K562 (cell line): Measurements from ENCODE around the gene SLC4A5. TPM values are rescaled to one million over a fixed set of nuclear protein-coding genes. Genes with fewer than 3 reads are reported as not detected.

Source experiments
- ATAC-seq: fragments of 200-7000 bp; cut with Tn5 transposase; 3 replicates; pipeline ENCODE4 v1.9.1; 2020; ENCODE audit warnings: moderate library complexity
- BruUV-seq: library from RNA; stranded (reverse); fragments of 400-500 nt; replicated peaks from 2 replicates; lab custom pipeline; 2021; lab: Mats Ljungman, UMichigan
- CTCF ChIA-PET: fragments of 300-600 bp; formaldehyde crosslinking; extraction: SDS; loops from one replicate; lab custom pipeline; 2021; ENCODE audit warnings: low intra/inter-chr PET ratio; lab: Yijun Ruan, JAX
- POLR2A ChIA-PET: fragments of 300-600, 350-650 bp; sonication (Branson Sonifier 250); formaldehyde crosslinking; extraction: SDS; loops from one replicate; lab custom pipeline; 2021; ENCODE audit warnings: antibody characterized with exemption, inconsistent platforms; lab: Yijun Ruan, JAX
- DNase-seq, 4 experiments: peaks; one replicate each; pipeline versions ENCODE4 v3.0.0 to v3.0.0-alpha.2; 2011 to 2018; ENCODE audit warnings: low spot score in 3 of 4, mixed read lengths in 3 of 4; ENCODE audit errors: extremely low read depth in 1 of 4
- FAIRE-seq: peaks from 2 replicates; lab custom pipeline; 2011; peaks lifted over from hg19 to GRCh38; lab: Jason Lieb, UNC
- H2AFZ ChIP-seq: 2 replicates; pipeline ENCODE4 v1.6.0; 2011; ENCODE audit warnings: low read depth, low read length, control low read depth, inconsistent platforms
- H3K27ac ChIP-seq: fragments of 200-600 bp; 3 replicates; pipeline ENCODE4 v1.8.0; 2011; ENCODE audit warnings: low read depth, mild to moderate bottlenecking, control low read depth, inconsistent platforms, low read length, moderate library complexity, mixed read lengths; ENCODE audit errors: extremely low read depth
- H3K27me3 ChIP-seq, 2 experiments: fragments of 300-600 bp in 1 of 2; 2 replicates in 1 of 2; 3 replicates in 1 of 2; pipeline versions ENCODE4 v1.6.0 to v1.8.0; 2011; ENCODE audit warnings: inconsistent platforms in 2 of 2, low read length in 2 of 2, mild to moderate bottlenecking in 1 of 2, mixed read lengths in 1 of 2, moderate library complexity in 1 of 2; ENCODE audit not compliant: control insufficient read depth in 2 of 2, insufficient read depth in 2 of 2
- H3K36me3 ChIP-seq: fragments of 300-600 bp; 3 replicates; pipeline ENCODE4 v1.8.0; 2011; ENCODE audit warnings: mild to moderate bottlenecking, low read length, inconsistent platforms; ENCODE audit not compliant: control insufficient read depth, insufficient read depth
- H3K4me1 ChIP-seq, 2 experiments: fragments of 200-600 bp in 1 of 2; replicated peaks in 1 of 2; 2 replicates in 1 of 2; 3 replicates in 1 of 2; pipeline versions ENCODE4 v1.5.1 to v1.8.0; 2011; ENCODE audit warnings: inconsistent platforms in 2 of 2, low read length in 2 of 2, mild to moderate bottlenecking in 1 of 2, mixed read lengths in 1 of 2, moderate library complexity in 1 of 2; ENCODE audit not compliant: control insufficient read depth in 2 of 2, insufficient read depth in 2 of 2
- H3K4me2 ChIP-seq: 2 replicates; pipeline ENCODE4 v1.6.1; 2011; ENCODE audit warnings: low read length, control low read depth, inconsistent platforms, mixed read lengths; ENCODE audit not compliant: insufficient read depth
- H3K4me3 ChIP-seq: fragments of 200-600 bp; sonication (generic), shearing (Covaris generic); 2 replicates; pipeline ENCODE4 v1.5.1; 2016; ENCODE audit warnings: control low read depth, inconsistent platforms
- H3K79me2 ChIP-seq: fragments of 200-600 bp; 3 replicates; pipeline ENCODE4 v1.8.0; 2011; ENCODE audit warnings: low read length, inconsistent platforms; ENCODE audit not compliant: control insufficient read depth, insufficient read depth
- H3K9ac ChIP-seq, 2 experiments: 2 replicates each; pipeline versions ENCODE4 v1.6.0 to v1.6.1; 2011; ENCODE audit warnings: low read depth in 2 of 2, low read length in 2 of 2, control low read depth in 1 of 2, inconsistent platforms in 1 of 2, mild to moderate bottlenecking in 1 of 2, mixed read lengths in 1 of 2; ENCODE audit not compliant: insufficient read depth in 1 of 2
- H3K9me1 ChIP-seq: one replicate; pipeline ENCODE4 v1.6.0; 2011; ENCODE audit warnings: inconsistent platforms, mild to moderate bottlenecking, low read length, moderate library complexity; ENCODE audit not compliant: control insufficient read depth, insufficient read depth
- H3K9me3 ChIP-seq: replicated peaks from 2 replicates; pipeline ENCODE4 v1.5.1; 2011; ENCODE audit warnings: low read depth, low read length, inconsistent platforms; ENCODE audit not compliant: control insufficient read depth, insufficient read depth
- H4K20me1 ChIP-seq: replicated peaks from 2 replicates; pipeline ENCODE4 v1.6.1; 2011; ENCODE audit warnings: low read length, inconsistent platforms, mixed read lengths; ENCODE audit not compliant: control insufficient read depth, insufficient read depth
- TAF1 ChIP-seq: IDR thresholded peaks from 2 replicates; pipeline ENCODE4 v1.6.1; 2011; ENCODE audit warnings: mild to moderate bottlenecking, low read length, moderate library complexity; ENCODE audit not compliant: insufficient read depth, control insufficient read depth, severe bottlenecking; ENCODE audit errors: extremely low read depth
- TAF9B ChIP-seq: fragments of 450-650 bp; IDR thresholded peaks from 2 replicates; pipeline ENCODE4 v1.6.1; 2018; ENCODE audit warnings: mild to moderate bottlenecking; ENCODE audit not compliant: partially characterized antibody
- WGBS: fragments of 100-300 bp; shearing (Covaris generic); methylation state at CpG from one replicate; pipeline ENCODE4 v1.1.6; 2016; ENCODE audit warnings: low coverage, mixed read lengths; ENCODE audit not compliant: insufficient coverage; ENCODE audit errors: missing lambda C conversion rate; 5-methylcytosine and 5-hydroxymethylcytosine counted together
- in situ Hi-C: fragments of 300-500 bp; cut with MboI; formaldehyde crosslinking; loops from 4 replicates; pipeline ENCODE4 v1.15.0; 2018; ENCODE audit warnings: inconsistent platforms, mixed read lengths
- intact Hi-C: fragments of 100-400 bp; cut with micrococcal nuclease; formaldehyde crosslinking; loops from 2 replicates; pipeline ENCODE4 v1.14.2; 2022
- polyA plus RNA-seq, 8 experiments: library from polyadenylated mRNA; depleted of rRNA in 4 of 8; stranded (reverse) in 5 of 8; unstranded in 3 of 8; fragments of >200 nt; fragmentation: Nextera tagmentation in 2 of 8; fragmentation: Illumina TruSeq in 1 of 8; extraction: Ambion mirVana in 2 of 8; extraction: Trizol in 1 of 8; gene quantifications; 2 replicates each; pipeline versions ENCODE4 v1.2.1 to v1.2.3, GENCODE V29; 2011 to 2014; ENCODE audit warnings: inconsistent platforms in 1 of 8, missing spikeins in 1 of 8
- total RNA-seq, 7 experiments: library from RNA; depleted of rRNA in 6 of 7; stranded (reverse); fragments of >200 nt in 6 of 7; fragmentation: Illumina TruSeq in 2 of 7; extraction: Trizol in 2 of 7; gene quantifications; 2 replicates each; pipeline versions ENCODE4 v1.2.1 to v1.2.3, GENCODE V29; 2011 to 2021; ENCODE audit warnings: low replicate concordance in 1 of 7
- TF ChIP-seq, protein P1 (sequence below): fragments of 450-650 bp; IDR thresholded peaks from 2 replicates; pipeline ENCODE4 v1.6.1; 2016
- TF ChIP-seq, protein P2 (sequence below): fragments of 450-650 bp; IDR thresholded peaks from 2 replicates; pipeline ENCODE4 v1.6.1; 2016; ENCODE audit warnings: low read depth
- TF ChIP-seq, protein P3 (sequence below): sonication (generic); formaldehyde crosslinking; IDR thresholded peaks from 2 replicates; pipeline ENCODE4 v1.8.0; 2022; ENCODE audit warnings: mild to moderate bottlenecking, missing genetic modification reagents

The SLC4A5 gene
- total and polyA plus RNA-seq, 9 of the 15 experiments (the other 6 are each of a cell fraction or from before 2014, with no cell fraction given) = 0.03 to 0.77 (median 0.14) TPM; not detected in 1

DNA sequence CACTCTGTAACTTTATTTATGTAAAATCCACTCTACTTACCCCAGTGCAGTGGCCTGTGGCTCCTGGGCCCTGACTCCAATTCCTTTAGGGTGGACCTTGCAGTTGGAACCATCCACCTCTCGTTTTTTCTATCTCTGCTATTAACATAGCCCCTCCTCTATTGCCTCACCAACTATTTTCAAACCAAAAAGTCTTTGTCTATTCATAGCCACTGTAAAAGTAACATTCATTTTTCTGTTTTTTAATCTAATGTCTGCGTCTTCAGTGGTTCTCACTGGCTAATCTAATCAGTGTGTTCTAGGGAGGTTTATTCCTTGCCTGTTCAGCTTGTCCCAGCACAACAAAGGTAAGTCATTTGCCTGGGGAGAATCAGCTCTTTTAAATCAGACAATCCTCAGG, at the start of gene SLC4A5 (continued):
- no peak for TF ChIP-seq TAF9B
- TF ChIP-seq, protein P1, sequence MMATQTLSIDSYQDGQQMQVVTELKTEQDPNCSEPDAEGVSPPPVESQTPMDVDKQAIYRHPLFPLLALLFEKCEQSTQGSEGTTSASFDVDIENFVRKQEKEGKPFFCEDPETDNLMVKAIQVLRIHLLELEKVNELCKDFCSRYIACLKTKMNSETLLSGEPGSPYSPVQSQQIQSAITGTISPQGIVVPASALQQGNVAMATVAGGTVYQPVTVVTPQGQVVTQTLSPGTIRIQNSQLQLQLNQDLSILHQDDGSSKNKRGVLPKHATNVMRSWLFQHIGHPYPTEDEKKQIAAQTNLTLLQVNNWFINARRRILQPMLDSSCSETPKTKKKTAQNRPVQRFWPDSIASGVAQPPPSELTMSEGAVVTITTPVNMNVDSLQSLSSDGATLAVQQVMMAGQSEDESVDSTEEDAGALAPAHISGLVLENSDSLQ = no peak

DNA sequence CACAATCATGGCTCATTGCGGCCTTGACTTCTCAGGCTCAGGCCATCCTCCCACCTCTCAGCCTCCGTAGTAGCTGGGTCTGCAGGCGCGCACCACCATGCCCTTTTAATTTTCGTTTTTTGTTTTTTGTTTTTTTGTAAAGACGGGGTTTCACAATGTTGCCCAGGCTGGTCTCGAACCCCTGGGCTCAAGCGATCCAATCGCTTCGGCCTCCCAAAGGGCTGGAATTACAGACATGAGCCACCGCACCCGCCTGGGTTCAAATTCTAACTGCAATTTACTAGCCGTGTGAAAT, 49.2 kb upstream of the SLC4A5 start:
- H3K36me3 ChIP-seq = no peaks in the 10 kb centered on the region
- peak overlapping the region; percentile 98 for H2AFZ ChIP-seq
- H3K4me1 ChIP-seq = peaks cover 3 to 12% of the 10 kb centered on the region in 2 experiments; a peak in 3 of 5 replicates
- FAIRE-seq = peak; percentile 35
- no peaks in the 10 kb centered on the region for H3K27me3 ChIP-seq
- H4K20me1 ChIP-seq = no peaks in the 10 kb centered on the region
- no peaks in the 10 kb centered on the region for H3K9me3 ChIP-seq
- 49% methylated on average over 13 of the region's 13 CpGs for WGBS
- BruUV-seq = no TSS peak
- intact Hi-C loops = loop anchor here (5.0 to 10.0 kb wide), 3 partner anchors 125 to 568 kb away; partner anchors contain the start of gene STAMBP
- in situ Hi-C loops = no loop called here
- ChIA-PET CTCF (interaction anchor here (1.2 kb wide), 1 partner anchor 126 kb away, joined by 4 read pairs; no protein-coding TSS in a partner anchor), POLR2A (interaction anchor here (0.6 to 2.6 kb wide), 5 partner anchors 8 to 55 kb away, joined by 3 to 13 read pairs (median 4); partner anchors contain the start of gene DCTN1)
- H3K27ac ChIP-seq = peak overlapping the region; percentile 91; the same call in 2 of the 3 replicates
- peaks cover 26% of the 10 kb centered on the region for H3K79me2 ChIP-seq
- no peak for DNase-seq
- H3K9me1 ChIP-seq = no peaks in the 10 kb centered on the region
- H3K4me2 ChIP-seq = peak overlapping the region; percentile 98
- peak overlapping the region; percentile 85 to 89 for H3K9ac ChIP-seq
- ATAC-seq = no peak
- 0 out of 2 replicates have a peak overlapping the region, but pooled peaks have one; percentile 66 for H3K4me3 ChIP-seq
- TF ChIP-seq, protein P2, sequence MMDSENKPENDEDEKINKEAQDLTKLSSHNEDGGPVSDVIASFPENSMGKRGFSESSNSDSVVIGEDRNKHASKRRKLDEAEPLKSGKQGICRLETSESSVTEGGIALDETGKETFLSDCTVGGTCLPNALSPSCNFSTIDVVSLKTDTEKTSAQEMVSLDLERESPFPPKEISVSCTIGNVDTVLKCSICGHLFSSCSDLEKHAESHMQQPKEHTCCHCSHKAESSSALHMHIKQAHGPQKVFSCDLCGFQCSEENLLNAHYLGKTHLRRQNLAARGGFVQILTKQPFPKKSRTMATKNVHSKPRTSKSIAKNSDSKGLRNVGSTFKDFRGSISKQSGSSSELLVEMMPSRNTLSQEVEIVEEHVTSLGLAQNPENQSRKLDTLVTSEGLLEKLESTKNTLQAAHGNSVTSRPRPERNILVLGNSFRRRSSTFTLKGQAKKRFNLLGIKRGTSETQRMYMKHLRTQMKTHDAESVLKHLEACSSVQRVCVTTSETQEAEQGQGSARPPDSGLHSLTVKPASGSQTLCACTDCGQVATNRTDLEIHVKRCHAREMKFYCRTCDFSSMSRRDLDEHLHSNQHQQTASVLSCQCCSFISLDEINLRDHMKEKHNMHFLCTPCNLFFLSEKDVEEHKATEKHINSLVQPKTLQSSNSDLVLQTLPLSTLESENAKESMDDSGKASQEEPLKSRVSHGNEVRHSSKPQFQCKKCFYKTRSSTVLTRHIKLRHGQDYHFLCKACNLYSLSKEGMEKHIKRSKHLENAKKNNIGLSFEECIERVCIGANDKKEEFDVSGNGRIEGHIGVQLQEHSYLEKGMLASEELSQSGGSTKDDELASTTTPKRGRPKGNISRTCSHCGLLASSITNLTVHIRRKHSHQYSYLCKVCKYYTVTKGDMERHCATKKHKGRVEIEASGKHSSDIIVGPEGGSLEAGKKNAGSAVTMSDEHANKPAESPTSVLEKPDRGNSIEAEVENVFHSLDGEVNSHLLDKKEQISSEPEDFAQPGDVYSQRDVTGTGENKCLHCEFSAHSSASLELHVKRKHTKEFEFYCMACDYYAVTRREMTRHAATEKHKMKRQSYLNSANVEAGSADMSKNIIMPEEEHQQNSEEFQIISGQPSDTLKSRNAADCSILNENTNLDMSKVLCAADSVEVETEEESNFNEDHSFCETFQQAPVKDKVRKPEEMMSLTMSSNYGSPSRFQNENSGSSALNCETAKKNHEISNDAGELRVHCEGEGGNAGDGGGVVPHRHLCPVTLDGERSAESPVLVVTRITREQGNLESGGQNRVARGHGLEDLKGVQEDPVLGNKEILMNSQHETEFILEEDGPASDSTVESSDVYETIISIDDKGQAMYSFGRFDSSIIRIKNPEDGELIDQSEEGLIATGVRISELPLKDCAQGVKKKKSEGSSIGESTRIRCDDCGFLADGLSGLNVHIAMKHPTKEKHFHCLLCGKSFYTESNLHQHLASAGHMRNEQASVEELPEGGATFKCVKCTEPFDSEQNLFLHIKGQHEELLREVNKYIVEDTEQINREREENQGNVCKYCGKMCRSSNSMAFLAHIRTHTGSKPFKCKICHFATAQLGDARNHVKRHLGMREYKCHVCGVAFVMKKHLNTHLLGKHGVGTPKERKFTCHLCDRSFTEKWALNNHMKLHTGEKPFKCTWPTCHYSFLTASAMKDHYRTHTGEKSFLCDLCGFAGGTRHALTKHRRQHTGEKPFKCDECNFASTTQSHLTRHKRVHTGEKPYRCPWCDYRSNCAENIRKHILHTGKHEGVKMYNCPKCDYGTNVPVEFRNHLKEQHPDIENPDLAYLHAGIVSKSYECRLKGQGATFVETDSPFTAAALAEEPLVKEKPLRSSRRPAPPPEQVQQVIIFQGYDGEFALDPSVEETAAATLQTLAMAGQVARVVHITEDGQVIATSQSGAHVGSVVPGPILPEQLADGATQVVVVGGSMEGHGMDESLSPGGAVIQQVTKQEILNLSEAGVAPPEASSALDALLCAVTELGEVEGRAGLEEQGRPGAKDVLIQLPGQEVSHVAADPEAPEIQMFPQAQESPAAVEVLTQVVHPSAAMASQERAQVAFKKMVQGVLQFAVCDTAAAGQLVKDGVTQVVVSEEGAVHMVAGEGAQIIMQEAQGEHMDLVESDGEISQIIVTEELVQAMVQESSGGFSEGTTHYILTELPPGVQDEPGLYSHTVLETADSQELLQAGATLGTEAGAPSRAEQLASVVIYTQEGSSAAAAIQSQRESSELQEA = 0 out of 2 replicates have a peak, but pooled peaks have one; percentile 36
- peak; percentile 2 for TF ChIP-seq TAF1
- TF ChIP-seq, protein P3, sequence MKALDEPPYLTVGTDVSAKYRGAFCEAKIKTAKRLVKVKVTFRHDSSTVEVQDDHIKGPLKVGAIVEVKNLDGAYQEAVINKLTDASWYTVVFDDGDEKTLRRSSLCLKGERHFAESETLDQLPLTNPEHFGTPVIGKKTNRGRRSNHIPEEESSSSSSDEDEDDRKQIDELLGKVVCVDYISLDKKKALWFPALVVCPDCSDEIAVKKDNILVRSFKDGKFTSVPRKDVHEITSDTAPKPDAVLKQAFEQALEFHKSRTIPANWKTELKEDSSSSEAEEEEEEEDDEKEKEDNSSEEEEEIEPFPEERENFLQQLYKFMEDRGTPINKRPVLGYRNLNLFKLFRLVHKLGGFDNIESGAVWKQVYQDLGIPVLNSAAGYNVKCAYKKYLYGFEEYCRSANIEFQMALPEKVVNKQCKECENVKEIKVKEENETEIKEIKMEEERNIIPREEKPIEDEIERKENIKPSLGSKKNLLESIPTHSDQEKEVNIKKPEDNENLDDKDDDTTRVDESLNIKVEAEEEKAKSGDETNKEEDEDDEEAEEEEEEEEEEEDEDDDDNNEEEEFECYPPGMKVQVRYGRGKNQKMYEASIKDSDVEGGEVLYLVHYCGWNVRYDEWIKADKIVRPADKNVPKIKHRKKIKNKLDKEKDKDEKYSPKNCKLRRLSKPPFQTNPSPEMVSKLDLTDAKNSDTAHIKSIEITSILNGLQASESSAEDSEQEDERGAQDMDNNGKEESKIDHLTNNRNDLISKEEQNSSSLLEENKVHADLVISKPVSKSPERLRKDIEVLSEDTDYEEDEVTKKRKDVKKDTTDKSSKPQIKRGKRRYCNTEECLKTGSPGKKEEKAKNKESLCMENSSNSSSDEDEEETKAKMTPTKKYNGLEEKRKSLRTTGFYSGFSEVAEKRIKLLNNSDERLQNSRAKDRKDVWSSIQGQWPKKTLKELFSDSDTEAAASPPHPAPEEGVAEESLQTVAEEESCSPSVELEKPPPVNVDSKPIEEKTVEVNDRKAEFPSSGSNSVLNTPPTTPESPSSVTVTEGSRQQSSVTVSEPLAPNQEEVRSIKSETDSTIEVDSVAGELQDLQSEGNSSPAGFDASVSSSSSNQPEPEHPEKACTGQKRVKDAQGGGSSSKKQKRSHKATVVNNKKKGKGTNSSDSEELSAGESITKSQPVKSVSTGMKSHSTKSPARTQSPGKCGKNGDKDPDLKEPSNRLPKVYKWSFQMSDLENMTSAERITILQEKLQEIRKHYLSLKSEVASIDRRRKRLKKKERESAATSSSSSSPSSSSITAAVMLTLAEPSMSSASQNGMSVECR (CRISPR knock-in tag) = no peak
